HG03378 (cell line): Measurements from ENCODE around the gene FNDC11.
A peak's percentile ranks its signal among the peaks of the same experiment; 100 is the strongest.

Source experiments
- ATAC-seq: cut with Tn5 transposase; IDR thresholded peaks from one replicate; pipeline ENCODE4 v1.9.1; 2021; ENCODE audit warnings: mild to moderate bottlenecking, moderate library complexity; ENCODE audit not compliant: unreplicated experiment

Gene FNDC11

GRCh38 chr20:63539092-63539430, 14.9 kb upstream of the FNDC11 start:
- no peak for ATAC-seq

GRCh38 chr20:63539441-63540370, 14.3 kb upstream of the FNDC11 start:
- no peak for ATAC-seq

- ATAC-seq = no peak
Observed at GRCh38 chr20:63540417-63541186, 13.4 kb upstream of the FNDC11 start.

- ATAC-seq = no peak
Observed at GRCh38 chr20:63541371-63541770, 12.6 kb upstream of the FNDC11 start.

- ATAC-seq = no peak
Observed at GRCh38 chr20:63542031-63542559, 11.9 kb upstream of the FNDC11 start.

GRCh38 chr20:63542696-63543095, 11.3 kb upstream of the FNDC11 start:
- ATAC-seq = peak; percentile 29

- no peak for ATAC-seq
Observed at GRCh38 chr20:63543131-63543530, 10.8 kb upstream of the FNDC11 start.

GRCh38 chr20:63543733-63544132, 10.2 kb upstream of the FNDC11 start:
- ATAC-seq = no peak

GRCh38 chr20:63544241-63544957, 9.6 kb upstream of the FNDC11 start:
- no peak for ATAC-seq

GRCh38 chr20:63544958-63545516, 8.9 kb upstream of the FNDC11 start:
- no peak for ATAC-seq

GRCh38 chr20:63545814-63546213, 8.1 kb upstream of the FNDC11 start:
- no peak for ATAC-seq

GRCh38 chr20:63546256-63546955, 7.6 kb upstream of the FNDC11 start:
- ATAC-seq = no peak

GRCh38 chr20:63546956-63547724, 6.8 kb upstream of the FNDC11 start:
- ATAC-seq = no peak

GRCh38 chr20:63547725-63548480, 6.1 kb upstream of the FNDC11 start, which contains the start of gene SRMS:
Gene SRMS (minus strand): TSS chr20:63547749. CDS start chr20:63547463, 286 bp downstream.
- ATAC-seq = no peak

- no peak for ATAC-seq
Observed at GRCh38 chr20:63548542-63548941, 5.4 kb upstream of the FNDC11 start.

GRCh38 chr20:63549019-63549418, 4.9 kb upstream of the FNDC11 start:
- ATAC-seq = no peak

- ATAC-seq = no peak
Observed at GRCh38 chr20:63549679-63550282, 4.2 kb upstream of the FNDC11 start.

- ATAC-seq = no peak
Observed at GRCh38 chr20:63551068-63551467, 2.9 kb upstream of the FNDC11 start.
